ENCODE measurements around the gene CREB5. TPM values are rescaled to one million over a fixed set of nuclear protein-coding genes. Genes with fewer than 3 reads are reported as not detected.

The CREB5 gene
- total RNA-seq, 1 experiment from 2014 or later = 0.49 TPM

DNA sequence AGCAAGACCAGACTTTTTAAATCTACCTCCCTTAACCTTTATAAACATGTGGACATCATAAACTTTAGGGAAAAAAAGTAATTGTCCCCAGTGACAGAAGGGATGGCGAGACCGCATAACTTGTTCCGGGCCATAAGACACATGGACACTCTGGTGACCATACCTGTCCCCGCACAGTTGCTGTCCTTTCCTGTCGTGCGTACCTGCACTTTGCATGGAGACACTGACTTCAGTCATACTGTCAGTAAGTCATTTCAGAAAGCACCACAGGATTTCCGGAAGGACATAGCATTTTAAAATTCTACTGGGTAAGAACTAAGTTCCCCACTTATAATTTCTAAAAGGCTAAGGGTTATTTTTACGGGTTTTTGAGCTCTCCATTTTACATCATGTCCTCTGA is 120.9 kb downstream of the CREB5 start:
- Histone ChIP-seq H2AFZ (ENCODE audit: low read depth, low read length, poor library complexity, severe bottlenecking) (no peak overlapping the region), H3K36me3 (ENCODE audit: control insufficient read depth in 1 of 2, insufficient read depth in 2 of 2, low read length in 2 of 2) (no peaks in the 10 kb centered on the region), H3K27ac (ENCODE audit: low read depth, low read length) (no peak overlapping the region), H3K79me2 (ENCODE audit: insufficient read depth, low read length) (no peaks in the 10 kb centered on the region), H3K4me1 (ENCODE audit: control insufficient read depth in 1 of 2, insufficient read depth in 2 of 2, low read length in 2 of 2) (no peaks in the 10 kb centered on the region), H3K27me3 (ENCODE audit: insufficient read depth, low read length) (peaks cover 57% of the 10 kb centered on the region), H3K9ac (ENCODE audit: low read length) (no peak overlapping the region), H3K4me2 (ENCODE audit: low read length) (no peak overlapping the region), H4K20me1 (ENCODE audit: insufficient read depth) (no peaks in the 10 kb centered on the region), H3K9me2 (ENCODE audit: insufficient read depth) (no peaks in the 10 kb centered on the region), H3K4me3 (replicated peaks in 1 of 2; ENCODE audit: low read depth in 1 of 2, low read length in 2 of 2) (no peak overlapping the region), H3K9me3 (ENCODE audit: control insufficient read depth in 1 of 2, insufficient read depth in 1 of 2, low read depth in 1 of 2, low read length in 2 of 2) (no peaks in the 10 kb centered on the region)
- no peak for TF ChIP-seq CTCF (IDR thresholded peaks at IDR 0.05 in 2 of 3, conservative IDR thresholded peaks at IDR 0.05 in 1 of 3; ENCODE audit: borderline replicate concordance in 1 of 3, insufficient read depth in 1 of 3, low read depth in 2 of 3, low read length in 2 of 3)
- no peak for TF ChIP-seq JUND (IDR thresholded peaks at IDR 0.05)
- TF ChIP-seq SIN3A (IDR thresholded peaks at IDR 0.05; ENCODE audit: low read depth) = no peak
- no peak for TF ChIP-seq ZBTB33 (IDR thresholded peaks at IDR 0.05; ENCODE audit: extremely low read depth, insufficient replicate concordance, low read length)
- TF ChIP-seq TCF7L2 (IDR thresholded peaks at IDR 0.05; ENCODE audit: borderline replicate concordance, extremely low read depth, insufficient read depth, insufficient read length) = no peak
- TF ChIP-seq REST (IDR thresholded peaks at IDR 0.05; ENCODE audit: low read depth) = no peak
- no peak for TF ChIP-seq YY1 (IDR thresholded peaks at IDR 0.05; ENCODE audit: extremely low read depth, insufficient replicate concordance, low read depth, low read length)
- TF ChIP-seq POLR2A (IDR thresholded peaks at IDR 0.05; ENCODE audit: borderline replicate concordance, extremely low read depth, insufficient read depth, insufficient read length) = no peak
- TF ChIP-seq EZH2 (IDR thresholded peaks at IDR 0.05) = no peak
- no peak for TF ChIP-seq SP1 (IDR thresholded peaks at IDR 0.05; ENCODE audit: low read depth)
- no peak for TF ChIP-seq ELF1 (IDR thresholded peaks at IDR 0.05; ENCODE audit: borderline replicate concordance, low read depth)
- TF ChIP-seq RAD21 (IDR thresholded peaks at IDR 0.05; ENCODE audit: low read depth) = no peak
- no peak for TF ChIP-seq CEBPB (IDR thresholded peaks at IDR 0.05; ENCODE audit: low read depth)
- ATAC-seq (no peak), DNase-seq (ENCODE audit: low read depth, low spot score) (no peak)
- intact Hi-C loops (cut with micrococcal nuclease) = no loop called here
- ChIA-PET RAD21 (ENCODE audit: low non-redundant PET in 1 of 2, low total read pairs in 2 of 2, uncharacterized antibody in 2 of 2, unreplicated experiment in 2 of 2) (no interaction called here), CTCF (no interaction called here), POLR2A (no interaction called here)
- no TSS peak for BruUV-seq (replicated peaks)
